CD4-positive, alpha-beta T cell (primary cell): ENCODE measurements around the gene C6orf136. TPM values are rescaled to one million over a fixed set of nuclear protein-coding genes. Genes with fewer than 3 reads are reported as not detected.
"Not testable (repeated sequence)": the region's sequence is repeated elsewhere in the genome, so short reads cannot be mapped to it uniquely, and the experiment has no call there.

Experiments
- ATAC-seq: fragments of 200-7000 bp; cut with Tn5 transposase; one replicate; pipeline ENCODE4 v1.10.0; 2022; ENCODE audit warnings: mild to moderate bottlenecking; ENCODE audit not compliant: poor library complexity
- CTCF ChIA-PET: fragments of 350-600 bp; sonication (Branson Sonifier 250); formaldehyde crosslinking; loops from one replicate; lab custom pipeline; 2021; ENCODE audit warnings: antibody characterized with exemption, inconsistent platforms; lab: Charles Lee
- POLR2A ChIA-PET: fragments of 350-600 bp; sonication (Branson Sonifier 250); formaldehyde crosslinking; loops from one replicate; lab custom pipeline; 2021; ENCODE audit warnings: antibody characterized with exemption, inconsistent platforms; lab: Charles Lee
- DNase-seq, 14 experiments: peaks; one replicate each; pipeline ENCODE4 v3.0.0-alpha.2; 2013 to 2020; ENCODE audit warnings: mixed read lengths in 2 of 14
- H3K27ac ChIP-seq, 2 donors: one replicate each; pipeline versions ENCODE4 v1.5.1 to v1.7.0; 2013; ENCODE audit warnings: low read length in 2 of 2, low read depth in 1 of 2, mild to moderate bottlenecking in 1 of 2
- H3K27me3 ChIP-seq, 2 experiments: 1 replicate in 1 of 2; 2 replicates in 1 of 2; pipeline versions ENCODE4 v1.6.1 to v1.7.0; 2013; ENCODE audit warnings: low read length in 2 of 2, control low read depth in 1 of 2, mild to moderate bottlenecking in 1 of 2, moderate library complexity in 1 of 2; ENCODE audit not compliant: insufficient read depth in 2 of 2, control insufficient read depth in 1 of 2
- H3K36me3 ChIP-seq: one replicate; pipeline ENCODE4 v1.6.1; 2013; ENCODE audit warnings: low read length, control low read depth; ENCODE audit not compliant: insufficient read depth
- H3K4me1 ChIP-seq: one replicate; pipeline ENCODE4 v1.6.1; 2013; ENCODE audit warnings: low read length, control low read depth; ENCODE audit not compliant: insufficient read depth
- H3K4me3 ChIP-seq: one replicate; pipeline ENCODE4 v1.5.1; 2013; ENCODE audit warnings: mild to moderate bottlenecking, low read length, moderate library complexity
- H3K9me3 ChIP-seq, 2 experiments: 1 replicate in 1 of 2; 2 replicates in 1 of 2; pipeline versions ENCODE4 v1.6.1 to v1.7.0; 2013; ENCODE audit warnings: low read length in 2 of 2, mild to moderate bottlenecking in 2 of 2, control low read depth in 1 of 2, moderate library complexity in 1 of 2; ENCODE audit not compliant: control insufficient read depth in 1 of 2, insufficient read depth in 1 of 2
- H3K27ac Mint-ChIP-seq: one replicate; pipeline ENCODE4 v1.8.0; 2020; ENCODE audit warnings: mixed read lengths
- H3K27me3 Mint-ChIP-seq: one replicate; pipeline ENCODE4 v1.8.0; 2021; ENCODE audit warnings: mixed read lengths
- H3K36me3 Mint-ChIP-seq: one replicate; pipeline ENCODE4 v1.8.0; 2021; ENCODE audit warnings: low read depth, mixed read lengths
- H3K4me1 Mint-ChIP-seq: one replicate; pipeline ENCODE4 v1.8.0; 2021; ENCODE audit warnings: low read depth, mixed read lengths
- H3K4me3 Mint-ChIP-seq: one replicate; pipeline ENCODE4 v1.8.0; 2020; ENCODE audit warnings: mild to moderate bottlenecking, mixed read lengths
- H3K9me3 Mint-ChIP-seq: one replicate; pipeline ENCODE4 v1.8.0; 2020; ENCODE audit warnings: mixed read lengths
- CTCF ChIP-seq: fragments of 200-600 bp; IDR thresholded peaks from one replicate; pipeline ENCODE4 v1.8.0; 2022; ENCODE audit warnings: antibody characterized with exemption, mild to moderate bottlenecking
- intact Hi-C, 2 experiments: fragments of 100-400 bp; cut with DNase I in 1 of 2; cut with micrococcal nuclease in 1 of 2; formaldehyde crosslinking; loops; one replicate each; pipeline versions ENCODE4 v1.15.1 to v1.9.0; 2023 to 2025; cut with DNase I, micrococcal nuclease
- total RNA-seq, 174 experiments: library from RNA in 2 of 174; stranded (reverse) in 2 of 174; gene quantifications; one replicate each; pipeline ENCODE4 v1.2.3 and lab custom pipeline; 2021 to 2026

Gene C6orf136
- total RNA-seq, 2 experiments from 2014 or later, result 20.3 to 21.7 TPM

GRCh38 chr6:30656513-30656912, 9.6 kb downstream of the C6orf136 start:
- H3K27ac ChIP-seq, result no peak overlapping the region

GRCh38 chr6:30657454-30657853, 10.5 kb downstream of the C6orf136 start:
- Mint-ChIP-seq H3K36me3 (peaks cover 89% of the 10 kb centered on the region), H3K4me3 (no peak overlapping the region), H3K9me3 (no peaks in the 10 kb centered on the region), H3K4me1 (no peaks in the 10 kb centered on the region), H3K27me3 (no peaks in the 10 kb centered on the region), H3K27ac (no peak overlapping the region)
- Histone ChIP-seq H3K27me3 (no peaks in the 10 kb centered on the region), H3K4me1 (no peaks in the 10 kb centered on the region), H3K4me3 (no peak overlapping the region), H3K36me3 (peaks cover 85% of the 10 kb centered on the region), H3K9me3 (no peaks in the 10 kb centered on the region), H3K27ac (no peak overlapping the region)
- DNase-seq (no peak), ATAC-seq (no peak)
- TF ChIP-seq CTCF, result no peak
- ChIA-PET CTCF (no interaction called here), POLR2A (interaction anchor here (1.5 kb wide), 1 partner anchor 42 kb away, joined by 3 read pairs; no protein-coding TSS in a partner anchor)
- intact Hi-C loops, result no loop called here

More at GRCh38 chr6:30656513-30656912, 9.6 kb downstream of the C6orf136 start:
- Histone ChIP-seq H3K27me3 (no peaks in the 10 kb centered on the region), H3K9me3 (no peaks in the 10 kb centered on the region), H3K4me1 (no peaks in the 10 kb centered on the region), H3K4me3 (no peak overlapping the region), H3K36me3 (peaks cover 85% of the 10 kb centered on the region)
- Mint-ChIP-seq H3K36me3 (peaks cover 89% of the 10 kb centered on the region), H3K4me1 (no peaks in the 10 kb centered on the region), H3K4me3 (no peak overlapping the region), H3K27me3 (no peaks in the 10 kb centered on the region), H3K27ac (no peak overlapping the region), H3K9me3 (no peaks in the 10 kb centered on the region)
- TF ChIP-seq CTCF, result no peak
- intact Hi-C loops, result no loop called here
- ATAC-seq (no peak), DNase-seq (peak in 2 of 14 experiments; percentile 34 to 39)
- CTCF ChIA-PET, result interaction anchor here (0.7 kb wide), 1 partner anchor 203 kb away, joined by 3 read pairs; no protein-coding TSS in a partner anchor
- POLR2A ChIA-PET, result interaction anchor here (0.5 to 1.5 kb wide), 3 partner anchors 41 to 638 kb away, joined by 3 read pairs; no protein-coding TSS in a partner anchor

GRCh38 chr6:30657922-30658321, 11.0 kb downstream of the C6orf136 start:
- H3K4me3 ChIP-seq, H3K4me1 Mint-ChIP-seq, H3K27me3 ChIP-seq, H3K27me3 Mint-ChIP-seq, H3K4me1 ChIP-seq, intact Hi-C loops, DNase-seq, H3K27ac ChIP-seq, H3K9me3 Mint-ChIP-seq, H3K9me3 ChIP-seq, H3K4me3 Mint-ChIP-seq, CTCF ChIA-PET, ATAC-seq, H3K27ac Mint-ChIP-seq: not testable (repeated sequence)
- peaks cover 89% of the 10 kb centered on the region for H3K36me3 Mint-ChIP-seq
- H3K36me3 ChIP-seq, result peaks cover 85% of the 10 kb centered on the region
- POLR2A ChIA-PET, result interaction anchor here (1.5 kb wide), 1 partner anchor 42 kb away, joined by 3 read pairs; no protein-coding TSS in a partner anchor
